Stomach smooth muscle (tissue), 2 donors: ENCODE results near the gene APOA4.

Experiments used
- H3K27ac ChIP-seq: one replicate; pipeline ENCODE4 v1.7.0; 2013; ENCODE audit warnings: mild to moderate bottlenecking, low read length, inconsistent platforms
- H3K27me3 ChIP-seq, 2 donors: one replicate each; pipeline ENCODE4 v1.7.0; 2013; ENCODE audit warnings: low read length in 2 of 2; ENCODE audit not compliant: insufficient read depth in 2 of 2, control insufficient read depth in 1 of 2
- H3K36me3 ChIP-seq, 2 donors: one replicate each; pipeline ENCODE4 v1.7.0; 2013; ENCODE audit warnings: low read length in 2 of 2; ENCODE audit not compliant: control insufficient read depth in 2 of 2, insufficient read depth in 2 of 2
- H3K4me1 ChIP-seq: one replicate; pipeline ENCODE4 v1.7.0; 2013; ENCODE audit warnings: low read length; ENCODE audit not compliant: control insufficient read depth, insufficient read depth
- H3K4me3 ChIP-seq, 2 donors: one replicate each; pipeline ENCODE4 v1.7.0; 2013; ENCODE audit warnings: low read length in 2 of 2
- H3K9ac ChIP-seq, 2 donors: one replicate each; pipeline ENCODE4 v1.7.0; 2013; ENCODE audit warnings: low read length in 2 of 2, mild to moderate bottlenecking in 1 of 2
- H3K9me3 ChIP-seq, 2 donors: one replicate each; pipeline ENCODE4 v1.7.0; 2013; ENCODE audit warnings: low read length in 2 of 2; ENCODE audit not compliant: control insufficient read depth in 2 of 2
- donor health status: healthy.
- donor health status: Pancreatic carcinoma.

The APOA4 gene

DNA sequence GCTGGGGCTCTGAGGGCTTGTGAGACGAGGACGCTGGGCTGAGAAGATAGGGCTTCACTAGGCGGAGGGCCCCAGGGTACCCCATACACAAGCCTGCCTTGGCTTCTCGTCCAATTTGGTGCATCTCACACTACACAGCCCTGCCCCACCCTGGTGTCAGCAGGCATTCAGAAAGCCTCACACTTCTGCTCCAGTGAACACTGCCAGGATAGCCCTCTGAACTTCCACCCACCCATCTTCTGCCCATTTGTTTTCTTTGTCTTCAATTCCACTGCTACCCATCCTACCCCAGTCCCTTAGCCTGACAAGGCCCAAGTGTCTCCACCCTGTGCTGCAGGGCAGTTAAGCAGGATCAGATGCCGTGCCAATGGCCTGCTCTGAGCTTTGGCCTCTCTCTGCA, 48.4 kb downstream of the APOA4 start:
- Histone ChIP-seq H3K4me3 (no peak overlapping the region), H3K9me3 (no peaks in the 10 kb centered on the region), H3K27me3 (no peaks in the 10 kb centered on the region)

DNA sequence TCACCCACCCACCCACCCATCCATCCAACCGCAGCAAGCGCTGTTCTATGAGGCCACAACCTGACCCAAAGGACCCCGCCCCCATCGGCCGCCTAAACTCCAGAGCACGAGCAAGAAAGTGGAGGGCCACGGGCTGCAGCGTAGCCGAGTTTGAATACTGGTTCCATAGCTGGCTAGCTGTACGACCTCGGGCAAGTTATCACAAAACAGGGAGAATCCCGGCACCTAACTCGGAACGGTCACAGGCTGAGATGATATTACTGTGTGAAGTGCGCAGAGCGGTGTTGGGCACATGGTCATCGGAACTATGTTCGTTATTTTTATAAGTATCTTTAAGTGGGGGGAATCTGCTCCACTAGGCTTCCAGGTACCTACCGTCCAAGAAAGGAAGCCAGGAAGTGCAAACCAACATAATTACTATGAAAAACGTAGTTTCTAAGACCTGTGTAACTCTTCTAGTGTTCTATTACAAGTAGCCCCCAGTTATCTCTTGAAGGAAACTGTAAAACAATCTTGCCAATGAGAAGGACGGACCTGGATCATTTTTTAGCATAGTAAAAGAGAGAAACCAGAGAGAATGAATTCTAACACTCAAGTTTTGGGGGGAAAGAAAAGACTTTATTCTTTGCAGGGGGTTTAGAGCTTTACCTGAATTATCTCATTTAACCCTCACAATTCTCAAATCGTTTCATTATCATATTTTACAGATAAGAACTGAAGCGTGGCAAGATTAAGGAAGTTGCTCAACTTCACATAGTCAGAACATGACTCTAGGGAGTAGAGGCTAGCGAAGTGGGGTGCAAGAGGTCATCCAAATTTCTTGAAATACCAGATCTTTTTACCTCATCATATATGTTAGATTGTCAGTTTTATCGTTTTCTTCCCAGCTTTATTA, 49.7 kb downstream of the APOA4 start:
- no peak overlapping the region for H3K27ac ChIP-seq
- peaks cover 16 to 26% of the 10 kb centered on the region in 2 donors for H3K36me3 ChIP-seq
- peaks cover 19% of the 10 kb centered on the region for H3K4me1 ChIP-seq
- H3K9me3 ChIP-seq: no peaks in the 10 kb centered on the region
- no peaks in the 10 kb centered on the region for H3K27me3 ChIP-seq
- peak overlapping the region; percentile 81 to 84 for H3K9ac ChIP-seq
- peak overlapping the region; percentile 92 to 97 for H3K4me3 ChIP-seq

More for the DNA sequence above, 48.4 kb downstream of the APOA4 start:
- Histone ChIP-seq H3K36me3 (peaks cover 22 to 34% of the 10 kb centered on the region in 2 donors), H3K9ac (no peak overlapping the region), H3K4me1 (peaks cover 19% of the 10 kb centered on the region), H3K27ac (no peak overlapping the region)

DNA sequence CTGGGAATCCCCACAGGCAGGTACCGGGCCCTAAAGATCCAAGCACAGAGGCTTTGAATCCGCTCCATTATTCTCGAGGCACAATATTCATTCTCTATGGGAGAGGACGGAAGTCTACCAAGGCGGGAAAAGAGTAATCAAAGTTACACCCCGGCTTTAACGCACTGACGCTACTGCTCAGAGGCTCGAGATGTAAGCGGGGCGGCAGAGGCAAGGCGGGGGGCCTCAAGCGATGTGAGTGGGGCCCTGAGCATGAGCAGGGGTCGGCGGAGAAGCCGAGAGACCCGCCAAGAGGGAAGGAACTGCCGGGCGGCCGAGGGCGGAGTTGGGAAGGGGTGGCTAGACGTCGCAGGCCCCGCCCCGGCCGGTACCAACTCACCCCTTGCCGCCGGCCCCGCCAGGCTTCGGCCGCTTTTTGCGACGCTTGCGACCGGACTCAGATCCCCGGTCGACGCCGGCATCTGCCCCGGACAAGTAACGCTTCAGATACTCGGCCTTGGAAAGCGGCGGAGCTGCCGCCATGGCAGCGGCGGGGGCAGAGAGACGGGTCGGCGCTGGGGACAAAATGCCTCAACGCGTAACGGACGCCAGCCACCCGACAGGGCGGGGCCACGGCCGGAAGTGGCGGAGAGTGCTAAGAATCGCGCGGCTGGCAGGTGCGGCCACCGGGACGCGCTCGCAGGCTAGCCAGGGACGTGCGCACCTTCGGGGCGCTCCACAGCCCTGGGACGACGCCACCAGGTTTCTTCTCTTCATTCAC, 50.5 kb downstream of the APOA4 start, which contains the start of gene BUD13:
Gene BUD13, minus strand, starts transcription at position 545 of the 760 bp plus-strand sequence. Its CDS starts 23 bp downstream, at position 522.
- Histone ChIP-seq H3K27ac (peak within 1 kb of the TSS; percentile 66), H3K9me3 (no peaks in the 10 kb centered on the region), H3K27me3 (no peaks in the 10 kb centered on the region), H3K4me1 (peaks cover 19% of the 10 kb centered on the region), H3K4me3 (peak within 1 kb of the TSS; percentile 92 to 97), H3K9ac (peak within 1 kb of the TSS; percentile 89 to 91), H3K36me3 (peaks cover 8 to 18% of the 10 kb centered on the region in 2 donors)

DNA sequence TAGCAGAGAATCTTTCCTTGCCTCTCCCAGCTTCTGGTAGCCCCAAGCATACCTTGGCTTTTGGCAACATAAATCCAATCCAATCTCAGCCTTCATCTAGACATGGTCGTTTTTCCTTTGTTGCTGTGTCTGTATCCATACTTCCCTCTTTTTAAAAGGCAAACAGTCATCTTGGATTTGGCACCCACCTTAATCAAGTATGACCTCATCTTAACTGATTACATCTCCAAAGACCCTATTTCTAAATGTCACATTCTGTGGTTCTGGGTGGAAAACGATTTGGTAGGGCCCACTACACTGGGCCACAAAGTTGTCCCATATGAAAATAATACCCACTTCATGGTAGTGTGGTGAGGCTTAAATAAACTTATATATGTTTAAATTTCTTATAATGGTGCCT, 51.2 kb downstream of the APOA4 start:
- H3K36me3 ChIP-seq: peaks cover 6 to 13% of the 10 kb centered on the region in 2 donors
- H3K27ac ChIP-seq: peak overlapping the region; percentile 66
- H3K4me3 ChIP-seq: peak overlapping the region; percentile 92 to 97
- no peaks in the 10 kb centered on the region for H3K27me3 ChIP-seq
- H3K9ac ChIP-seq: peak overlapping the region; percentile 89 to 91
- H3K9me3 ChIP-seq: no peaks in the 10 kb centered on the region
- H3K4me1 ChIP-seq: peaks cover 19% of the 10 kb centered on the region
